ENCODE data around the gene ATP8A2. TPM values are rescaled to one million over a fixed set of nuclear protein-coding genes. Genes with fewer than 3 reads are reported as not detected.

Gene ATP8A2
- total RNA-seq, 1 donor from 2014 or later, result 0.27 TPM

- no peak for DNase-seq
- H3K27me3 ChIP-seq (ENCODE audit: low read depth), result peaks cover 35% of the 10 kb centered on the region
- no peaks in the 10 kb centered on the region for H3K36me3 ChIP-seq
- H3K4me3 ChIP-seq, result no peak overlapping the region
- H3K27ac ChIP-seq (replicated peaks), result no peak overlapping the region
- peaks cover 10% of the 10 kb centered on the region for H3K9me3 ChIP-seq (replicated peaks)
- no peak for TF ChIP-seq CTCF (IDR thresholded peaks at IDR 0.05; ENCODE audit: borderline replicate concordance)
- peaks cover 14% of the 10 kb centered on the region for H3K4me1 ChIP-seq
- intact Hi-C loops (cut with micrococcal nuclease), result no loop called here
These were observed 639.4 kb downstream of the ATP8A2 start for GRCh38 chr13:26011208-26011573.

- Histone ChIP-seq H3K27me3 (ENCODE audit: low read depth) (peaks cover 35% of the 10 kb centered on the region), H3K27ac (replicated peaks) (no peak overlapping the region), H3K9me3 (replicated peaks) (peaks cover 10% of the 10 kb centered on the region), H3K4me3 (peak overlapping the region; percentile 56), H3K36me3 (no peaks in the 10 kb centered on the region), H3K4me1 (peaks cover 24% of the 10 kb centered on the region)
- intact Hi-C loops (cut with micrococcal nuclease), result no loop called here
- DNase-seq, result no peak
- TF ChIP-seq CTCF (IDR thresholded peaks at IDR 0.05; ENCODE audit: borderline replicate concordance), result no peak
These were observed 640.4 kb downstream of the ATP8A2 start for GRCh38 chr13:26011996-26012821.

- no peak for DNase-seq
- TF ChIP-seq CTCF (IDR thresholded peaks at IDR 0.05; ENCODE audit: borderline replicate concordance), result no peak
- Histone ChIP-seq H3K9me3 (replicated peaks) (peaks cover 10% of the 10 kb centered on the region), H3K4me3 (peak overlapping the region; percentile 56), H3K36me3 (no peaks in the 10 kb centered on the region), H3K4me1 (peaks cover 32% of the 10 kb centered on the region), H3K27ac (replicated peaks) (no peak overlapping the region), H3K27me3 (ENCODE audit: low read depth) (peaks cover 37% of the 10 kb centered on the region)
- intact Hi-C loops (cut with micrococcal nuclease), result no loop called here
These were observed 641.2 kb downstream of the ATP8A2 start for GRCh38 chr13:26012995-26013394.

- peaks cover 38% of the 10 kb centered on the region for H3K4me1 ChIP-seq
- intact Hi-C loops (cut with micrococcal nuclease), result no loop called here
- peaks cover 10% of the 10 kb centered on the region for H3K9me3 ChIP-seq (replicated peaks)
- peaks cover 60% of the 10 kb centered on the region for H3K27me3 ChIP-seq (ENCODE audit: low read depth)
- no peak for DNase-seq
- H3K4me3 ChIP-seq, result no peak overlapping the region
- H3K27ac ChIP-seq (replicated peaks), result peak overlapping the region; percentile 62
- H3K36me3 ChIP-seq, result no peaks in the 10 kb centered on the region
- no peak for TF ChIP-seq CTCF (IDR thresholded peaks at IDR 0.05; ENCODE audit: borderline replicate concordance)
These were observed 643.7 kb downstream of the ATP8A2 start for GRCh38 chr13:26015271-26016125.

- H3K27ac ChIP-seq (replicated peaks), result peak overlapping the region; percentile 62
- peaks cover 38% of the 10 kb centered on the region for H3K4me1 ChIP-seq
- peaks cover 59% of the 10 kb centered on the region for H3K27me3 ChIP-seq (ENCODE audit: low read depth)
- peaks cover 10% of the 10 kb centered on the region for H3K9me3 ChIP-seq (replicated peaks)
- TF ChIP-seq CTCF (IDR thresholded peaks at IDR 0.05; ENCODE audit: borderline replicate concordance), result no peak
- H3K4me3 ChIP-seq, result no peak overlapping the region
- H3K36me3 ChIP-seq, result no peaks in the 10 kb centered on the region
- DNase-seq, result no peak
- intact Hi-C loops (cut with micrococcal nuclease), result no loop called here
These were observed 644.4 kb downstream of the ATP8A2 start for GRCh38 chr13:26016189-26016588.

Measured in left ventricle myocardium inferior (tissue), 1 donor.